Neural progenitor cell (in vitro differentiated cells): ENCODE results near the gene CFAP97D1.

Experiments
- CTCF ChIP-seq: fragments of 200-600 bp; sonication (generic); IDR thresholded peaks from 2 replicates; pipeline ENCODE4 v1.5.1; 2017; ENCODE audit warnings: antibody characterized with exemption, mild to moderate bottlenecking
- EZH2 ChIP-seq: fragments of 200-600 bp; sonication (generic); IDR thresholded peaks from 2 replicates; pipeline ENCODE4 v1.6.1; 2017; ENCODE audit warnings: antibody characterized with exemption, mild to moderate bottlenecking, moderate library complexity

DNA sequence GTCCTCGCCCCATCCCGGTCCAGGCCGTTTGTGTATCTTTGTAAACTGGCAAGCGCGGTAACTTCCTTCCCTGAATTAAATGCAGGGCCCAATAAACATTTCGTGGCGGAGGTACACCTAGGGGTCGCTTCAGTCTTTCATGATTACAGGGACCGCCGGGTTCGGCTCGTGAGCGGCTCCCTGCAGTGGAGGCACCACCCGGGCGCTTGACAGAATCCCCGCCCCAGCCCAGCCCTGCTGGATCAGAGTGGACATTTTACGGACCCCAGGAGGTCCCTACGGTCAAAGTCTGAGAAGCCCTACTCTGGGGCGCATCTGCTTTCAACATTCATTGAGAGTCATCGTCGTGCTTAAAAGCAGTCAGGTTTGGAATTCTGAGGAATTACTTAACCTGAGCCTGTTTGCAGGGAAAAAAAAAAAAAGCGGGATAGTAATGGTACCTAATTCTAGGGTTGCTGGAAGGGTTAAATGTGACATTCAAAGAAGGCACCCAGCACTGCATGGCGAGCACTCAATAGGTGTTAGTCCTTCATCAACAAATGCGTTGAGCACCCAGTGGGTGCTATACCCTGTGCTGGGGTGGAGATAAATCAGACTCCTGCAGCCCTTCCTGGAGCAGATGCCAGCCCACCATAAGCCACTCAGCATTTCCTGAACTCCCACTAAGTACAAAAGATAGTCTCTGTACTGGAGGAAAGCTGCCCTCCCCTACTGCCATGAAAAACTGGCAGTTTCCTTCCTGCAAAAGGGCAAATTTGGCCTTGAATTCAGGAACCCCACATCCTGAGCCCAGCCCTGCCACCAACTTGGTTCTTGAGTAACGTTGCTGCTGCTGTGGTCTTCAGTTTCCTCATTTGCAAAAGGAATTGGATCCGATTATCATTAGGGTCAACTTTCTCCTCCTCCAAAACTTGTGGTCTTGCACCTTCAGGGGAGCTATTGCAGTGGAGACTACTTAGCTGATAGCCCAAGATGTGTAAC is 800 bp upstream of the CFAP97D1 start:
- peak; percentile 20 for TF ChIP-seq EZH2
- no peak for TF ChIP-seq CTCF
